ENCODE data around the gene TMEM167B. TPM values are rescaled to one million over a fixed set of nuclear protein-coding genes. Genes with fewer than 3 reads are reported as not detected.

The TMEM167B gene
- total and polyA plus RNA-seq, 2 of the 8 experiments (the other 6 are each of a cell fraction or from before 2014, with no cell fraction given) = 3.6 to 14.8 TPM

DNA sequence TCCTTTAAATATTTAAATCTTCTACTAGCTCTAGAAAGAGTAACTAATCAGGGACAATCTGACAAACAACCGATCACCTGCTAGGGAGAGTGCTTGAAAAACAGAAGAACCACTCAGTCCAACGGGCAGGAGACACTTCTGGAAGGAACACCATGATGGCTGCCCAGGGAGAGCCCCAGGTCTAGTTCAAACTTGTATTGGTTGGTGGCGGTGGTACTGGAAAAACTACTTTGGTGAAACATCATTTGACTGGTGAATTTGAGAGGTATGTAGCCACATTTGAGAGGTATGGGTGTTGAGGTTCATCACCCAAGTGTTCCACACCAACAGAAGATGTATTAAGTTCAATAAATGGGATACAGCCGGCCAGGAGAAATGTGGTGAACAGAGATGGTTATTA, 43.9 kb upstream of the TMEM167B start (continued):
- TF ChIP-seq ZNF274 (IDR thresholded peaks at IDR 0.05; ENCODE audit: borderline replicate concordance, extremely low read depth, low read length) = no peak
- no peak for TF ChIP-seq SIRT6 (IDR thresholded peaks at IDR 0.05; ENCODE audit: low read length)
- no peak for TF ChIP-seq BCL11A (IDR thresholded peaks at IDR 0.05; ENCODE audit: low read depth in 2 of 2, low read length in 2 of 2)

Data from H1 (cell line).